HuH-7.5 (cell line): ENCODE data around the gene NMT2.
"Not testable (repeated sequence)": the region's sequence is repeated elsewhere in the genome, so short reads cannot be mapped to it uniquely, and the experiment has no call there.

ENCODE experiments used
- DNase-seq: peaks from one replicate; pipeline ENCODE4 v3.0.0; 2011; ENCODE audit warnings: low spot score

The NMT2 gene

GRCh38 chr10:15168291-15168785 is at the start of gene NMT2:
Gene NMT2 (minus strand): TSS chr10:15168693. CDS start chr10:15168612, 81 bp downstream.
- DNase-seq: peak; percentile 85

DNA sequence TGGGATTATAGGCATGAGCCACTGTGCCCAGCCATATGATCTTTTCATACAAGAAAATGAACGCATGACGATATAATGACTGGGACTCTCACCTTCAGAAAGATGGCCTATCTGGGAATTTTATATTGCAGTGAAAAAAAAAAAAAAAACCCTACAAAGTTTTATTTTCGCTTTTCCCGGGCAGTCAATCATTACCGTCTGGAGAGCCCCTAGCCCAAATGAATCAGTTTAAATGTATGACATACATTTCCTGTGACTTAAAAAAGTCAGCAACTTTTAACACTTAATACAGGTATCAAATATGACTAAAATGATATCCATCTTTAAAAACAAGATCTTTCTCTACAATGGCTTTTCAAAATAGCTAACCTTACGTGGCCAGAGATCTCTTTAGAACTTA is 48.2 kb upstream of the NMT2 start:
- DNase-seq: no peak

DNA sequence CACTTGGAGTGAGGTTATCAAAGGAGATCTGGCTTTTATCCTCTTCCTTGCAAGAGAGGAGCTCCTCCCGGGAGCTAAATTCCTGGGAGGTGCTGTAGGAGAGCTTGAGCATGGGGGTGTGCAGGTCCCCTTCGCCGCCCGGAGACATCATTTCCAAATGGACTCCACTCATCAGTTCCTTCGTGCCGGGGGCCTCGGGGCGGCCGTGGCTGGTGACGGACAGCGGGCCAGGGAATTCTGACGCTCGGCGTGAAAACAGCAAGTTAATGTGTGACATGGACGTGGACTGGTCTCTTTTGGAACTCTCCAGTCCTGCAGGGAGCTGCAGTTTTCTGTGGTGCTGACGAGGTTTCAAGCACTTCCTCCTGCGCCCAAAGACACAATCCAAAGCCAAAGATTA is 45.7 kb upstream of the NMT2 start:
- no peak for DNase-seq

GRCh38 chr10:15213461-15213861 is 45.0 kb upstream of the NMT2 start:
- no peak for DNase-seq

DNA sequence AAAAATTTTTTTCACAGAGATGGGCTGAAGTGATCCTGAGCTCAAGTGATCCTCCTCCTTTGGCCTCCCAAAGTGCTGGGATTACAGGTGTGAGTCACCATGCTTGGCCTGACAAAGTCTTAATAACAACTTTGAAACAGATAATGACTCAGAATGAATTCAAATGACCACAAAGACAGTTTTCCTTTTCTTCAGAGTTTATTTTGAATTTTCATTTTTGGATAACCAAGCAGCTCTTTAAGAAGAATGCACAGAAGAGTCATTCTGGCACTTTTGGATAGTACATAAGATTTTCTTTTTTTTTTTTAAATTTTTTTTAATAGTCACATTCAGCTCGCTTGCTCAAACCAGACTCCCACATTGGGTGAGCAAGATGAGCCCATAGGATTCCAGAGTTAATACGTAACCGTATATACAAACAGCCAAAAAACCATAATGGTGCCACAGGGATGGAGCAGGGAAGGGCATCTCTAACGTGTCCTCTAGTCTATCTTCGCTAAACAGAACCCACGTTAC is 43.0 kb upstream of the NMT2 start:
- DNase-seq: no peak

- DNase-seq: no peak
Observed at GRCh38 chr10:15210521-15210920, 42.0 kb upstream of the NMT2 start.

GRCh38 chr10:15209827-15210509 is 41.5 kb upstream of the NMT2 start:
- peak; percentile 82 for DNase-seq

DNA sequence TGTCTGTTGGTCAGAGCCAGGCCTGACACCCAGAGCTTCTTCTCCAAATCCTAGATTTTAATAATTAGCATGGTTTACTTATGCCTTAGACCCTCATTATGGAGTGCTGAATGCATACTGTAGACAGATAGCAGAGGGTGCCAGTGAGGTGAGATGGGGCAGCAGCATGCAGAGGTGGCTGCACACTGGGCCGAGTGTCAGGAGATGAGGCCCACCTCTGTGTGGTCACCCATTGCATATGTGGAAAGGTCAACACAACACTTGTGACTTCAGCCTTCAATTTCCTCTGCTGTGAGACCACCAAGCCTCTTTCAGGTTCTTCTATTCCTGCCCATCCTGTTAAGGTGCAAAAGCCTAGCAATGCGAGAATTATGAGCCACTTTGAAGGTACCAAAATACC is 39.7 kb upstream of the NMT2 start:
- no peak for DNase-seq

DNA sequence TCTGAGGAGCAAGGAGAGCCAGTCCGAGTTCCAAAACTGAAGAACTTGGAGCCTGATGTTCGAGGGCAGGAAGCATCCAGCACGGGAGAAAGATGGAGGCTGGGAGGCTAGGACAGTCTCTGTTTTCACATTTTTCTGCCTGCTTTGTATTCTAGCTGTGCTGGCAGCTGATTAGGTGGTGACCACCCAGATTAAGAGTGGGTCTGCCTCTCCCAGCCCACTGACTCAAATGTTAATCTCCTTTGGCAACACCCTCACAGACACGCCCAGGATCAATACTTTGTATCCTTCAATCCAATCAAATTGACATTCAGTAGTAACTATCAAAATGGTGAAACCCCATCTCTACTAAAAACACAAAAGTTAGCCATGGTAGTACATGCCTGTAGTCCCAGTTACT is 38.9 kb upstream of the NMT2 start:
- DNase-seq: not testable (repeated sequence)

DNA sequence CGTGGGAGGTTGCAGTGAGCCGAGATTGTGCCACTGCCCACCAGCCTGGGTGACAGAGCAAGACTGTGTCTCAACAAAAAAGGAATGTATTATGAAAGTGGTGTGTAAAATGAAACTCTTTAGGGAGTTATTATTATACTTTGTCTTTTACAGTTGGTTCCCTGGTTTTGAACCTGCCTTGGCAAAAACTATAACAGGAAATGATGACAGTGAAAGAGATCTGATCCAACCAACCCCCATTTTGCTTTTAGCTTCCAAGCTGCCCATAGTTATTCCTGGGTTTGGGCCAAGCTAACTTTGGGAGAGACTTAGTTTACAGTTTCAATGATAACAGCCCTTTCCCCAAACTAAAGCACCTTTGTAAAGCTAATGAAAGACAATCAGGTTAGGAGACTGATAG is 34.1 kb upstream of the NMT2 start:
- DNase-seq: no peak

- not testable (repeated sequence) for DNase-seq
Observed at GRCh38 chr10:15202301-15202621, 33.8 kb upstream of the NMT2 start.

DNA sequence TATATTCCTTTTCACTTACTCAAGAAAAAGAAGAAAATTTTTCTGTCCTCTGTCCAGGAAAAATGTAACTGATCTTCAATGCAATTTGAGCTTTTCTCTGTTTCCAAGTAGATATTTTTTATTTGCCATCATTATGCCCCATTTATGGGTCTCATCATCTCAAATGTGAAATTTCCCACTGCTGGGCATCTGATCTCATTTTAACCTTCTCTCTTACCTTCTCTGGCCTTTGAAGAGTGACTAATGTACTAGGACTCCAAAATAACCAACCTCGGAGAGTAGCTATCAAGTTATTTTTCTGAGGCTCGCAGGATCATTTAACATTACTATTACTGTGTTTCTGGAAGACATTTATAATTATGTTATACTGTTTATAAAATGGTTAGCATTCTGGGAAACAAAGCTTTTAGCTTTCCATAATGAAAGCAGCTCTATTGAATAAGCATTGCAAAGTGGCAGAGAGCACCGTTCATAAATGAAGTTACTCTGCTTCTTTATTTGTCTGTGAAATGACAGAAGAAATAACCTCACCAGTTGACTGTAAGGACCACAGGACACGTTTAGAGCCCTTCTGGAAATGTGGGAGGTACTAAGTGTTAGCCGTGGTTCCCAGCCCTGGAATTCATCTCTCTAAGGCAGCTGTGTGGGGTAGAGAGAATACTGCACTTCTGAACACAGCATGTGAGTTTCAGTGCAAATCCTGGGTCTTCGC is 33.3 kb upstream of the NMT2 start:
- no peak for DNase-seq

- peak; percentile 33 for DNase-seq
Observed at GRCh38 chr10:15200626-15201025, 32.1 kb upstream of the NMT2 start.

DNA sequence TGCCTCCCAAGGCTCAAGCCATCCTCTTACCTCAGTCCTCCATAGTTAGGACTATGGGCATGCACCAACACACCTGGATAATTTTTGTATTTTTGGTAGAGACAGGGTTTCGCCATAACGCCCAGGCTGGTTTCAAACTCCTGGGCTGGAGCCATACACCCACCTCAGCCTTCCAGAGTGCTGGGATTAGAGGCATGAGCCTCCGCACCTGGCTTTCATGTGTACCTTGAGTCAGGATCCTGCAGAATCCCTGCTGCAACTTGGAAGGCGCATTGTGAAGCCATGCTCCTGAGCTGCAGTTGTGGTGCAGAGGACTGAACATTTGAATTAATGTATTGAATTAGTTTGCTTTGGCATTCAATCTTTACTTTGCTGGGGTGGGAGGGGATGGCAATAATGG is 29.4 kb upstream of the NMT2 start:
- DNase-seq: no peak

DNA sequence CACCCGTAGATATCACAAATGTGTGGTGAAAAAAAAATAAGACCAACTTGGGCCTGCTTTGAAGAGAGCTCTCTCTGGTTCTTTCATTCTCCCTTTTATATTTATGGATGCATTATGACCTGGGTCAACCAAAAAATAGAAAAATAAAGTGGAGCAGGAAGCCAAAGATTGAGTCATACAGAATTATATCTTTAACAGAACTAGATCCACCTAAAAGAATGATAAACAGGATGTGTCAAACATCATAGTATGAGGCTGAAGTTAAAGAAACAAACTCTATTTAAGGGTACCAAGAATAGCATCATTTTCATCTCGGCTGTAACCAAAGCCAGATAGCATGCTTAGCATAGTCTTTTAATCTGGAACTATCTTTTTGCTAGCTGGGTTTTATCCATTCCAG is 28.8 kb upstream of the NMT2 start:
- DNase-seq: no peak

- no peak for DNase-seq
Observed at GRCh38 chr10:15196021-15196834, 27.7 kb upstream of the NMT2 start.

DNA sequence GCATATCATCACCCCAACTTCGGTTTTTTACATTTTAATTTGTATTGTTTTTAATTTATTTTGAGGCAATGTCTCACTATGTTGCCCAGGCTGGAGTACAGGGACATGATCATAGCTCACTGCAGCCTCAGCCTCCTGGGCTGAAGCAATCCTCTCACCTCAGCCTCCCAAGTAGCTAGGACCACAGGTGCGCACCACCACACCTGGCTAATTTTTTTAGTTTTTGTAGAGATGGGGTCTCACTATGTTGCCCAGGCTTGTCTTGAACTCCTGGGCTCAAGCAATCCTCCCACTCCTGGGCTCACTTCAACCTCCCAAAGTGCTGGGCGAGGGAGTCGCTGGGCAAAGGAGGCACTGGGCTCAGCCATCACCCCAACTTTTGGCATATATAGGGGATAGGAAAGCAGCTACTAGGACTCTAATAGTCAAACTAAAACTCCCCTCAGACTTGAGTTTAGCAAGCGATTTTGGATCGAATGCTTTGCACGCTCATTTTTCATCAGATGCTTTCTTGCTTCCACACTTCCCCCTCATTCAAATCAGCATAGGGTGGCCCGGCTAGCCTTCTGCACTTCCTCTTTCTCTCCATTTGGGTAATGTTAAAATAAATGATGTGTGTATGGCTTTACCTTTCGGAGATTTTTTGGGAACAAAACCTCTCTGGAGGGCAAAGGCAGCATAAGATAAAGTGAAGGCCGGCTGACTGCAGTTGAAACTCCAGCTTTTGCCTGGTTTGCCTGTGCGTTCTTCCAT is 20.8 kb upstream of the NMT2 start:
- no peak for DNase-seq

- no peak for DNase-seq
Observed at GRCh38 chr10:15188603-15189002, 20.1 kb upstream of the NMT2 start.

- no peak for DNase-seq
Observed at GRCh38 chr10:15183689-15184481, 15.4 kb upstream of the NMT2 start.

DNA sequence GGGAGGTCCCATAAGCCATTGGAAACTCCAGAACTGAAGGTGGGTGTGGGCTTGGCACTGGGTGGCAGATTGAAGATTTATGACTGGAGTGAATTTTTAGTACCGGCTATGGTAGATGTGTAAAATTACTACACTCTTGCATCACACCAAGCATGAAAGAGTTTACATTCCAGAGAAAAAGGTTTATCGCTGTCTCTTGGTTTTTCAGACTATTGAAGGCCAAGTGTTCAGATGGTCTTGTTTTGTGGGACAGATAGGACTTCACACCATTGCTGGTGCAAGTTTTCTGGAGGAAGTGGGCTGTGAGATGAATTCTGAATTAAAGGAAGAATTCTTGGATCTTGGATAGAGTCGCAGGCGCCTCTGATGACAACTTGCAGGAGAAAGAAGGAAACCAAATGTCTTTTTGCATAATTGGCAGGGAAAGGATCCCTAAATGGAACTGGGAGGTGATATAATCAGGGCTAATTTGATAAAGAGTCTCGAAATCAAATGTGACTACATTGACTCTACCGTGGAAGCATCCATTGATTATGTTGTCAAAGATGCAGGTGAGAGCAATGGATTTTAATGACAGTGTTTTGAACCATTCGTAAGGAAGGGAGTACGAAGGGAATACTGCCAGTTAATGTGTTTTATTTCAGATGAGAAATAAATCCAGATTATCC is 14.2 kb upstream of the NMT2 start:
- no peak for DNase-seq
